ENCODE data around the gene MAEA. TPM values are rescaled to one million over a fixed set of nuclear protein-coding genes. Genes with fewer than 3 reads are reported as not detected.

The MAEA gene
- total and polyA plus RNA-seq, 4 experiments from 2014 or later: 54.1 to 106 (median 85.8) TPM

DNA sequence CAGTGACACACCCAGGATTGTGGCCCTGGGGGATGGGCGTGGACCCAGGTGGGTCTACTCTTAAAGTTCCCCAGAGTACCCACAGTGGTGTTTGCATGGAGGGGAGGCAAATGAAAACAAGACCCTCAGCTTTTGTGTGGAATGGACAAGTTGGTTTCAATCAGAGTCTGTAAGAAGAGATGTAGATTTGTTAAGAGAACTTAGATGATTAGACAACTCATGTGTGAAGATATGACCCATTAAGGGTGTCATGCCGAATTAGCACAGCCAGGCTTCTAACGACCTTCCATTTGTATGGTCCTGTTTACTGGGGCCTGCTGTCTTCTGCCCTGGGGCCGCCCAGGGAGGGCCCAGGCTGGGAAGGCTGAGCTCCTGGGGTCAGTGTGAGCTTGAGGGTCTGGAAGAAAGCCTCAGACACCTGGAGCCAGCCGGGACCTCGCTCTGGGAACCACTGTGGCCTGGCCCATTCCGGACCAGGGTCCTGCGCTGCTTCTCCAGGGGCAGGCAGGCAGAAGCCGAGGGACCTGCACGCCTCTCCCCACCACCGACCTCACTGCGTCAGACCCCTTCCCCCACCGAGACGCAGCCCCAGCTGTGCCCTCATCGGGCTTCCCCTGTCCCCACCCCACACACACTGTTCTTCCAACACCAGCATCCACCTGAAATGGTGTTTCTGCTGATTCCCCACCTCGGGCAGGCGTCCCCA lies 77.7 kb downstream of the MAEA start:
- Mint-ChIP-seq H3K27me3 (no peaks in the 10 kb centered on the region), H3K4me1 (peaks cover 0 to 4% (median 1%) of the 10 kb centered on the region in 4 donors), H3K4me3 (no peak overlapping the region), H3K9me3 (no peaks in the 10 kb centered on the region), H3K36me3 (peaks cover 24 to 27% of the 10 kb centered on the region in 2 donors), H3K27ac (no peak overlapping the region)
- intact Hi-C loops (cut with micrococcal nuclease): no loop called here
- DNase-seq: peak in 1 of 5 donors; percentile 2
- Histone ChIP-seq H3K9me3 (ENCODE audit: control insufficient read depth in 1 of 2, low read length in 2 of 2) (no peaks in the 10 kb centered on the region), H3K27ac (ENCODE audit: low read depth, low read length) (no peak overlapping the region), H3K4me1 (ENCODE audit: insufficient read depth, low read length) (no peaks in the 10 kb centered on the region), H3K36me3 (ENCODE audit: insufficient read depth, low read length) (no peaks in the 10 kb centered on the region), H3K4me3 (ENCODE audit: low read length in 2 of 2) (no peak overlapping the region), H3K27me3 (ENCODE audit: insufficient read depth, low read length) (no peaks in the 10 kb centered on the region)
- ChIA-PET POLR2A (ENCODE audit: partially characterized antibody) (no interaction called here), CTCF (ENCODE audit: partially characterized antibody) (no interaction called here)

- Mint-ChIP-seq H3K9me3 (peaks cover 0 to 2% (median 0%) of the 10 kb centered on the region in 8 donors), H3K27me3 (no peaks in the 10 kb centered on the region), H3K4me3 (no peak overlapping the region), H3K27ac (no peak overlapping the region), H3K4me1 (peaks cover 0 to 4% (median 1%) of the 10 kb centered on the region in 4 donors), H3K36me3 (peaks cover 29 to 32% of the 10 kb centered on the region in 2 donors)
- Histone ChIP-seq H3K4me3 (ENCODE audit: low read length in 2 of 2) (no peak overlapping the region), H3K27me3 (ENCODE audit: insufficient read depth, low read length) (no peaks in the 10 kb centered on the region), H3K4me1 (ENCODE audit: insufficient read depth, low read length) (no peaks in the 10 kb centered on the region), H3K9me3 (ENCODE audit: control insufficient read depth in 1 of 2, low read length in 2 of 2) (no peaks in the 10 kb centered on the region), H3K36me3 (ENCODE audit: insufficient read depth, low read length) (no peaks in the 10 kb centered on the region), H3K27ac (ENCODE audit: low read depth, low read length) (no peak overlapping the region)
- ChIA-PET CTCF (ENCODE audit: partially characterized antibody) (no interaction called here), POLR2A (ENCODE audit: partially characterized antibody) (no interaction called here)
- no peak for DNase-seq
- intact Hi-C loops (cut with micrococcal nuclease): no loop called here
These were observed 78.2 kb downstream of the MAEA start for GRCh38 chr4:1367936-1368289.

DNA sequence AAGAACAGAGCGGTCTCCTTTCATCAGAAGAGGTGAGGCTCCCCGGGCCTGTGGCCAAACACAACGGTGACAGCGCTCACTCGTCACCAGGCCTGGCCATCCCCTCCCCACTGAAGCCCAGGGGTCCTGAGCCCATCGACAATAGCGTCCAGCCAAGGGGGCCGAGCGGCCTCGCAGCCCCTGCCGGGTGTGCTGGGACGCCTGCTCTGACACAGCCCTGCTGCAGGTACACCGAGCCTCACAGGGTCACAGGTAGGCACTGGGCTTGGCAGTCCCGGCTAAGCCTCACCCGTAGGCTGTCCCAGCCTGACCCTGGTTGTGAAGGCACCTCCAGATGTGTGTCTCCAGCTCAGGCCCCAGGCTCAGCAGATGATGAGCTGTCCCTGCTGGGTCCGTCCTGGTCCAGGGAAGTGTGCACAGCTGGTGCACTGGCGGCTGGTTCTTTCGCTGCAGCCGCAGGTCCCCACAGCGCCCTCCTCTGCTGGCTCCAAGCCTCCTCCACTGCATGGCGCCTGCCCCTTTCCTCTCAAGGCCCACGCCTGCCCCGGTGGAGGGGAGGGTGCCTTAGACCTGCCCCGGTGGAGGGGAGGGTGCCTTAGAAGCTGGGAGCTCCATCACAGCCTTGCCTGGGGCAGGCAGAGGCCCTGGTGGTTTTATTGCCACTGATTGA lies 78.9 kb downstream of the MAEA start:
- intact Hi-C loops (cut with micrococcal nuclease): no loop called here
- Mint-ChIP-seq H3K27ac (no peak overlapping the region), H3K9me3 (peaks cover 0 to 2% (median 0%) of the 10 kb centered on the region in 8 donors), H3K27me3 (no peaks in the 10 kb centered on the region), H3K4me1 (peaks cover 0 to 4% (median under 1%) of the 10 kb centered on the region in 4 donors), H3K36me3 (peaks cover 33 to 36% of the 10 kb centered on the region in 2 donors), H3K4me3 (no peak overlapping the region)
- Histone ChIP-seq H3K36me3 (ENCODE audit: insufficient read depth, low read length) (no peaks in the 10 kb centered on the region), H3K4me1 (ENCODE audit: insufficient read depth, low read length) (no peaks in the 10 kb centered on the region), H3K27ac (ENCODE audit: low read depth, low read length) (no peak overlapping the region), H3K9me3 (ENCODE audit: control insufficient read depth in 1 of 2, low read length in 2 of 2) (no peaks in the 10 kb centered on the region), H3K4me3 (ENCODE audit: low read length in 2 of 2) (no peak overlapping the region), H3K27me3 (ENCODE audit: insufficient read depth, low read length) (no peaks in the 10 kb centered on the region)
- peak in 1 of 5 donors; percentile 13 for DNase-seq
- POLR2A ChIA-PET (ENCODE audit: partially characterized antibody): no interaction called here
- CTCF ChIA-PET (ENCODE audit: partially characterized antibody): interaction anchor here (1.7 kb wide), 1 partner anchor 12 kb away, joined by 3 read pairs; no protein-coding TSS in a partner anchor

DNA sequence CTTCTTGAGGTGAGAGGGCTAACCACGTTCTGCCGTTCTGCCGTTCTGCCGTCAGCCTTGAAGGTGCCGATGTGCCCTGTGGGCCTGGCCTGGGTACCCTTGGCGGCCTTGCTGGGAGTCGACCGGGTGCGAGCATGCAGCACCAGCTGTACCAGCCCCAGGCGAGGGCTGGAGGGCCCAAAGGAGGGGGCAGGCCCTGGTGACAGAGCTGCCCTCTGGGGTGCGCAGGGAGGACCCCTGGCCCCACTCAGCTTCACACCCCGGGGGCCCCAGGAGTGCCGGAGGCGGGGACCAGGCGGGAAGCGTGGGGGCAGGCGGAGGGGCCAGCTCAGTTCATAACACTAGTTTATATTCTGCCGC lies 79.4 kb downstream of the MAEA start:
- Mint-ChIP-seq H3K27me3 (no peaks in the 10 kb centered on the region), H3K36me3 (peaks cover 38 to 40% of the 10 kb centered on the region in 2 donors), H3K27ac (peak overlapping the region in 1 of 7 donors; percentile 46), H3K4me3 (no peak overlapping the region), H3K9me3 (peaks cover 0 to 2% (median 0%) of the 10 kb centered on the region in 8 donors), H3K4me1 (peaks cover 0 to 4% (median 0%) of the 10 kb centered on the region in 4 donors)
- Histone ChIP-seq H3K36me3 (ENCODE audit: insufficient read depth, low read length) (no peaks in the 10 kb centered on the region), H3K4me1 (ENCODE audit: insufficient read depth, low read length) (no peaks in the 10 kb centered on the region), H3K27ac (ENCODE audit: low read depth, low read length) (no peak overlapping the region), H3K9me3 (ENCODE audit: control insufficient read depth in 1 of 2, low read length in 2 of 2) (no peaks in the 10 kb centered on the region), H3K4me3 (ENCODE audit: low read length in 2 of 2) (no peak overlapping the region), H3K27me3 (ENCODE audit: insufficient read depth, low read length) (no peaks in the 10 kb centered on the region)
- DNase-seq: peak in 1 of 5 donors; percentile 2
- CTCF ChIA-PET (ENCODE audit: partially characterized antibody): interaction anchor here (1.7 kb wide), 1 partner anchor 13 kb away, joined by 3 read pairs; no protein-coding TSS in a partner anchor
- POLR2A ChIA-PET (ENCODE audit: partially characterized antibody): no interaction called here
- intact Hi-C loops (cut with micrococcal nuclease): no loop called here

- Histone ChIP-seq H3K9me3 (ENCODE audit: control insufficient read depth in 1 of 2, low read length in 2 of 2) (no peaks in the 10 kb centered on the region), H3K4me1 (ENCODE audit: insufficient read depth, low read length) (no peaks in the 10 kb centered on the region), H3K27ac (ENCODE audit: low read depth, low read length) (no peak overlapping the region), H3K27me3 (ENCODE audit: insufficient read depth, low read length) (no peaks in the 10 kb centered on the region), H3K4me3 (ENCODE audit: low read length in 2 of 2) (no peak overlapping the region), H3K36me3 (ENCODE audit: insufficient read depth, low read length) (no peaks in the 10 kb centered on the region)
- Mint-ChIP-seq H3K4me3 (no peak overlapping the region), H3K4me1 (peaks cover 0 to 4% (median 0%) of the 10 kb centered on the region in 4 donors), H3K27ac (peak overlapping the region in 1 of 7 donors; percentile 24), H3K9me3 (peaks cover 0 to 2% (median 0%) of the 10 kb centered on the region in 8 donors), H3K27me3 (no peaks in the 10 kb centered on the region), H3K36me3 (peaks cover 39 to 40% of the 10 kb centered on the region in 2 donors)
- ChIA-PET CTCF (ENCODE audit: partially characterized antibody) (interaction anchor here (1.7 kb wide), 1 partner anchor 13 kb away, joined by 3 read pairs; no protein-coding TSS in a partner anchor), POLR2A (ENCODE audit: partially characterized antibody) (no interaction called here)
- intact Hi-C loops (cut with micrococcal nuclease): no loop called here
- DNase-seq: no peak
These were observed 79.9 kb downstream of the MAEA start for GRCh38 chr4:1369479-1370079.

- Mint-ChIP-seq H3K9me3 (peaks cover 0 to 2% (median 0%) of the 10 kb centered on the region in 8 donors), H3K4me1 (peaks cover 0 to 4% (median 0%) of the 10 kb centered on the region in 4 donors), H3K27me3 (no peaks in the 10 kb centered on the region), H3K27ac (no peak overlapping the region), H3K36me3 (peaks cover 39 to 40% of the 10 kb centered on the region in 2 donors), H3K4me3 (no peak overlapping the region)
- Histone ChIP-seq H3K36me3 (ENCODE audit: insufficient read depth, low read length) (no peaks in the 10 kb centered on the region), H3K27me3 (ENCODE audit: insufficient read depth, low read length) (no peaks in the 10 kb centered on the region), H3K4me3 (ENCODE audit: low read length in 2 of 2) (no peak overlapping the region), H3K27ac (ENCODE audit: low read depth, low read length) (no peak overlapping the region), H3K4me1 (ENCODE audit: insufficient read depth, low read length) (no peaks in the 10 kb centered on the region), H3K9me3 (ENCODE audit: control insufficient read depth in 1 of 2, low read length in 2 of 2) (no peaks in the 10 kb centered on the region)
- intact Hi-C loops (cut with micrococcal nuclease): no loop called here
- CTCF ChIA-PET (ENCODE audit: partially characterized antibody): interaction anchor here (1.7 kb wide), 1 partner anchor 14 kb away, joined by 3 read pairs; no protein-coding TSS in a partner anchor
- POLR2A ChIA-PET (ENCODE audit: partially characterized antibody): no interaction called here
- DNase-seq: peak in 1 of 5 donors; percentile 7
These were observed 80.8 kb downstream of the MAEA start for GRCh38 chr4:1370321-1371124.
